ENCODE results near the gene SRRM2.

The SRRM2 gene

DNA sequence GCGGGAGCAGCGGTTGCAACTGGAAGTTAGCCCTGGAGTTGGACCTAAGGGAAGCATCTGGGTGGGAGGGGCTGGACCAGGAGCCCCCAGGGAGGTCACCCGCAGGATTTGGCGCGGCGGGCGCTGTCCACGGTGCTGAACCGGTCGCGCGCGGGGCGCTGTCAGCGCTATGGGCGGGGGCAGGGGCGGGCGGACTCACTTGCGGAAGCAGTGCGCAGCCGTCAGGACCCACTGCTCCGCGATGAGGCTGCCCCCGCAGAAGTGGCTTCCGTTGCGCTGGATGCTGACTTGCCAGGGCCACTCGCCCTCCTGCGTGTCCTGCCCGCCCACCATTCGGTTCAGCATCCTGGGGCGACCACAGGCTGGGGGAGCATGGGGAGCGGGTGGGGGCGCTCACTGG, 36.9 kb upstream of the SRRM2 start:
- DNase-seq, result peak; percentile 78 to 91 (median 89)
- WGBS (ENCODE audit: insufficient coverage), result 1% methylated on average over 27 of the region's 33 CpGs
- Histone ChIP-seq H3K27me3 (replicated peaks in 2 of 5; ENCODE audit: control insufficient read depth in 4 of 5, insufficient read depth in 5 of 5, low read length in 4 of 5) (no peaks in the 10 kb centered on the region), H3K36me3 (ENCODE audit: control insufficient read depth in 4 of 4, insufficient read depth in 4 of 4, low read length in 3 of 4) (no peaks in the 10 kb centered on the region), H3K4me3 (ENCODE audit: control insufficient read depth in 1 of 7, extremely low read depth in 1 of 7, insufficient read depth in 4 of 7, low read depth in 2 of 7, low read length in 6 of 7) (peak overlapping the region in 3 of 7 experiments; percentile 19 to 52 (median 48)), H3K4me1 (ENCODE audit: control extremely low read depth in 1 of 4, control insufficient read depth in 4 of 4, insufficient read depth in 4 of 4, low read length in 3 of 4) (peaks cover 0 to 47% (median 36%) of the 10 kb centered on the region in 4 experiments), H3K9me3 (ENCODE audit: control extremely low read depth in 1 of 5, control insufficient read depth in 4 of 5, insufficient read depth in 2 of 5, low read depth in 1 of 5, low read length in 4 of 5) (no peaks in the 10 kb centered on the region), H3K27ac (ENCODE audit: insufficient read depth in 1 of 2, low read depth in 1 of 2, low read length in 2 of 2, poor library complexity in 1 of 2, severe bottlenecking in 2 of 2) (no peak overlapping the region)
- CTCF ChIA-PET, result no interaction called here
- POLR2A ChIA-PET, result no interaction called here

DNA sequence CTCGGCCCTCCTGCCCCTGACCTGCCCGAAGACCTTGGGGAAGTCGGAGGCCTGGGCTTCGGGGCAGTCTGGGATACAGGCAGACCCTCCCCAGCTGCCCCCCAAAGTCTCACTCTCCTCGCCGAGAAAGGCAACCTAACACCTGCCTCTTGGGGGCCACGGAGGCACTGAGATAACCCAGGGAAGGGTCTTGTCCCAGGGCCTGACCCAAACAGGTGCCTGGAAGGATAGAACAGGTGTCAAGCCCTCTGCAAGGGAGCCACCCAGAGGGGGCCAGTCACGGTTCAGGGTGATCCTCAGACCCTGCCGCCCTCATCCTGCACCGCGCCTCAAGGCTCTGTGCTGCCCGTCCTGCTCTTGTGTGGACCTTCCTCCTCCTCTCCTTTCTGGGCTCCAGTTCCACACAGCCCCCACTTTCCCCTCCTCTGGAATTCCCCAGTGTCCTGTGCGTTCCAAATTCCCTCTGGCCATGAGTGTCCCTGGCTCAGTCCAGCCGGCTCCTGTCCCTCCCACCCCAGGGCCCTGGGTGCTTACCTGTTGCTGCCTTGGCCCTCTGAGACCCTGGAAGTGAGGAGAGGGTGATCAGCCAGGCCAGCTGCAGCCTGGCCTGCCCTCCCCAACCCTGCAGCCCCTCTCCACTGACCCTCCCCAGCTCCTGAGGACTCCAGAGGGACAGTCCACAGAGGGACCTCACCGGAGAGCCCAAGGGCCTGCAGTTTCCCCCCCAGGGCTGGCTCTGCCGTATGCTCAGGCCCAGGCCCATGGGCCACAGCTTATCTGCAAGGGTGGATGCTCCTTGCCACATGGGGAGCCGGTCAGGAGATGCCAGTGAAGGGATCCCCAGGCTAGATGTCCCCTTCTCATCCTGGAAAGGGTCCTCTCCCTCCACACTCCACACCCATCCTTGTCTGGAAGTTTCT, 36.2 kb upstream of the SRRM2 start:
- 84% methylated on average over 12 of the region's 17 CpGs for WGBS (ENCODE audit: insufficient coverage)
- Histone ChIP-seq H3K36me3 (ENCODE audit: control insufficient read depth in 4 of 4, insufficient read depth in 4 of 4, low read length in 3 of 4) (no peaks in the 10 kb centered on the region), H3K9me3 (ENCODE audit: control extremely low read depth in 1 of 5, control insufficient read depth in 4 of 5, insufficient read depth in 2 of 5, low read depth in 1 of 5, low read length in 4 of 5) (no peaks in the 10 kb centered on the region), H3K27ac (ENCODE audit: insufficient read depth in 1 of 2, low read depth in 1 of 2, low read length in 2 of 2, poor library complexity in 1 of 2, severe bottlenecking in 2 of 2) (no peak overlapping the region), H3K4me3 (ENCODE audit: control insufficient read depth in 1 of 7, extremely low read depth in 1 of 7, insufficient read depth in 4 of 7, low read depth in 2 of 7, low read length in 6 of 7) (peak overlapping the region in 3 of 7 experiments; percentile 19 to 52 (median 48)), H3K4me1 (ENCODE audit: control extremely low read depth in 1 of 4, control insufficient read depth in 4 of 4, insufficient read depth in 4 of 4, low read length in 3 of 4) (peaks cover 0 to 47% (median 36%) of the 10 kb centered on the region in 4 experiments), H3K27me3 (replicated peaks in 2 of 5; ENCODE audit: control insufficient read depth in 4 of 5, insufficient read depth in 5 of 5, low read length in 4 of 5) (no peaks in the 10 kb centered on the region)
- no peak for DNase-seq
- POLR2A ChIA-PET, result no interaction called here
- CTCF ChIA-PET, result interaction anchor here (1.5 kb wide), 1 partner anchor 29 kb away, joined by 4 read pairs; no protein-coding TSS in a partner anchor

DNA sequence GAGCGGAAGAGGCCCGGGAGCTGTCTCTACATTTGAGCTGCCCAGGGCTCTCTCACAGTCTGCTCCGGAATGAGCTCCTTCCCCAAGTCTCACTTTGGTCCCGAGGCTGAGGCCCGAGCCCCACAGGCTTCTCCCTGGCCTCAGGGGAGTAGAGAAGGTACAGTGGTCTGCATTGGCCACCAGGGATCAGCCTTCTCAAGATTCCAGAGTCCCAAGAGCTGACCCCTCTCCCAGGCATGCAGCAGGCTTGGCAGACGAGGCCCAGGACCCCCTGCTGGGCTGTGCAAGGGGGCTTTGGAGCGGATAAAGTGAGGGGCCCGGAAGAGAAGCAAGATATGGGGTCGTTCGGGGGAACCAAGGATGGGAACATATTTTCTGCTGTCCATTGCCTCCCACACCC, 35.5 kb upstream of the SRRM2 start:
- WGBS (ENCODE audit: insufficient coverage), result 93% methylated on average over 10 of the region's 10 CpGs
- ChIA-PET POLR2A (no interaction called here), CTCF (interaction anchor here (1.3 to 1.5 kb wide), 2 partner anchors 29 to 47 kb away, joined by 3 to 4 read pairs; no protein-coding TSS in a partner anchor)
- no peak overlapping the region for H3K27ac ChIP-seq (ENCODE audit: insufficient read depth in 1 of 2, low read depth in 1 of 2, low read length in 2 of 2, poor library complexity in 1 of 2, severe bottlenecking in 2 of 2)
- H3K9me3 ChIP-seq (ENCODE audit: control extremely low read depth in 1 of 5, control insufficient read depth in 4 of 5, insufficient read depth in 2 of 5, low read depth in 1 of 5, low read length in 4 of 5), result no peaks in the 10 kb centered on the region
- H3K4me3 ChIP-seq (ENCODE audit: control insufficient read depth in 1 of 7, extremely low read depth in 1 of 7, insufficient read depth in 4 of 7, low read depth in 2 of 7, low read length in 6 of 7), result no peak overlapping the region
- H3K4me1 ChIP-seq (ENCODE audit: control extremely low read depth in 1 of 4, control insufficient read depth in 4 of 4, insufficient read depth in 4 of 4, low read length in 3 of 4), result peaks cover 0 to 52% (median 41%) of the 10 kb centered on the region in 4 experiments
- DNase-seq, result no peak
- no peaks in the 10 kb centered on the region for H3K36me3 ChIP-seq (ENCODE audit: control insufficient read depth in 4 of 4, insufficient read depth in 4 of 4, low read length in 3 of 4)
- no peaks in the 10 kb centered on the region for H3K27me3 ChIP-seq (replicated peaks in 2 of 5; ENCODE audit: control insufficient read depth in 4 of 5, insufficient read depth in 5 of 5, low read length in 4 of 5)

DNA sequence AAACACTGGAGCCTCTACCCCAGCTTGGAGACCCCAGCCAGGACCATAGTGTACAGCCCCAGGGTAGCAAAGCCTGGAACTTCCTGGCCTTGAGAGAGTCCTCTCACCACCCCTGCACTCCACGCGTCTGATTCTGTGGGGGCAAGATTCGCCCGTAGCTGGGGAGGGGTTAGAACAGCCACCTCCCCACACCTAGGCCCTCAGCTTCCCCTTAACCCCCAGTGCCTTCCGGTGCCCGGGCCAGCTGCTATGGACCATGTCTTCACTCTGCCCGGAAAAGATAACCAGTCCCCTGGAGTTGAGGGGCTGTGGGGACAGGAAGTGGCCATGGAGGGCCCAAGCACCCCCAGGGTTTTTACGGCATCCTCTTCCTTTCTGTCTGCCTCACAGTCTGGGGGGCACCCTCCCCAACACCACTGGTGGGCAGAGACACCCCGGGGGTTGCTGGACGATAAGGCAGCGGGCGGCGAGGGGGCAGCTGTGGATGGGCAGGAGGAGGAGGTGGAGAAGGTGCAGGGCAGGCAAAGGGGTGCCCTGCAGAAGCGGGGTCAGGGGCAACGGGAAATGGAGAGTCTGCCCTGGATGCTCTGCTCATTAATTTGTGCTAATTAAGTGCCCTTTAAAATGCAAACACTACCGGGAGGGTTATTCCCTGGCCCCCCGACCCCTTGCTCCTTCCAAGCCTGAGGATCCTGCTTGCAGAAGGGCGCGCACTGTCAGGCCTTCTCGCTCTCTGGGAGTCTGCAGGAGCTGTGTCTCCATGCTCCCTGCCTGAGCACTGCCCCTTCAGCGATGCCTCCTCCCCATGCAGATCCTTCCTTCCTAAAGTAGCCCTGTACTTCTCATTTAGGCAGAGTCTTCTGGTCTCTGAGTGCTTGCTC, 34.8 kb upstream of the SRRM2 start:
- POLR2A ChIA-PET, result no interaction called here
- H3K27me3 ChIP-seq (replicated peaks in 2 of 5; ENCODE audit: control insufficient read depth in 4 of 5, insufficient read depth in 5 of 5, low read length in 4 of 5), result no peaks in the 10 kb centered on the region
- DNase-seq, result peak in 2 of 3 donors; percentile 27 to 57
- WGBS (ENCODE audit: insufficient coverage), result 37% methylated on average over 16 of the region's 21 CpGs
- no peak overlapping the region for H3K27ac ChIP-seq (ENCODE audit: insufficient read depth in 1 of 2, low read depth in 1 of 2, low read length in 2 of 2, poor library complexity in 1 of 2, severe bottlenecking in 2 of 2)
- no peaks in the 10 kb centered on the region for H3K36me3 ChIP-seq (ENCODE audit: control insufficient read depth in 4 of 4, insufficient read depth in 4 of 4, low read length in 3 of 4)
- H3K4me1 ChIP-seq (ENCODE audit: control extremely low read depth in 1 of 4, control insufficient read depth in 4 of 4, insufficient read depth in 4 of 4, low read length in 3 of 4), result peaks cover 0 to 55% (median 42%) of the 10 kb centered on the region in 4 experiments
- CTCF ChIA-PET, result interaction anchor here (1.3 to 1.5 kb wide), 2 partner anchors 30 to 47 kb away, joined by 3 to 4 read pairs; no protein-coding TSS in a partner anchor
- H3K4me3 ChIP-seq (ENCODE audit: control insufficient read depth in 1 of 7, extremely low read depth in 1 of 7, insufficient read depth in 4 of 7, low read depth in 2 of 7, low read length in 6 of 7), result peak overlapping the region in 2 of 7 experiments; percentile 13 to 38
- no peaks in the 10 kb centered on the region for H3K9me3 ChIP-seq (ENCODE audit: control extremely low read depth in 1 of 5, control insufficient read depth in 4 of 5, insufficient read depth in 2 of 5, low read depth in 1 of 5, low read length in 4 of 5)

DNA sequence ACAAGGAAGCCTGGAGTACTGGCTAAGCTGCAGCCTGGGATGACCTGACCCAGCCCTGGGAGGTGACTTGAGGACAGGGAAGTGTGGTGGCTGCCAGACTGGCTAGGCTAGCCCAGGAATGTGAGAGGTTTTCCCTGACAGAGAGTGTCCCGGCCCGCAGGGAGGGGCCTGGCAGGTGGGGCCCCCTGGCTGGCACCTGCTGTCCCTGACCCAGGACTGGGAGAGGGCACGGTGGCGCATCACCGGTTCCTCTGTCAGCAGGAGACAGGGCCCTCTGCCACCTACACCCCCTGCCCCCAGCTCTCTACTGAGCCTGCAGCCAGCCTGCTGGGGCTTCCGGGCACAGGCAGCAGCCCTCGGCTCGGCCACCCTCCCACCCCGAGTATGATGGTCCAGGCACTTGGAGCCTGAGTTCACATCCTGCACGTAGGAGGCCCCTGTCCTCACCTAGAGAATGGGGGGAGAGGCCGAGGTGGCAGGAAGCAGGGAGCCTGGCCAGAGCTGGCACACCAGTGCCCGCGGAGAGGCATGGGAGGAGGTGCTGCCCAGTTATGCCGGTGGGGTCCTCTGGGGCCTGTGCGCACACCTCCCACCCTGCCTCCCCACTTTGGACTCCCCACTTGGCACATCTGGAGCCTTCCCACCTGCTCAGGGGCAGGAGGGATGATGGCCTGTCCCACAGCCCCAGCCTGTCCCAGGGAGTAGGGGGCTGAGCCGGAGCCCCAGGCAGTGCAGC, 32.9 kb upstream of the SRRM2 start:
- H3K9me3 ChIP-seq (ENCODE audit: control extremely low read depth in 1 of 5, control insufficient read depth in 4 of 5, insufficient read depth in 2 of 5, low read depth in 1 of 5, low read length in 4 of 5), result no peaks in the 10 kb centered on the region
- POLR2A ChIA-PET, result interaction anchor here (0.6 to 1.0 kb wide), 2 partner anchors 20 to 33 kb away, joined by 3 read pairs; no protein-coding TSS in a partner anchor
- DNase-seq, result no peak
- H3K36me3 ChIP-seq (ENCODE audit: control insufficient read depth in 4 of 4, insufficient read depth in 4 of 4, low read length in 3 of 4), result no peaks in the 10 kb centered on the region
- CTCF ChIA-PET, result interaction anchor here (1.0 kb wide), 1 partner anchor 15 kb away, joined by 3 read pairs; no protein-coding TSS in a partner anchor
- WGBS (ENCODE audit: insufficient coverage), result 95% methylated on average over 16 of the region's 16 CpGs
- no peak overlapping the region for H3K4me3 ChIP-seq (ENCODE audit: control insufficient read depth in 1 of 7, extremely low read depth in 1 of 7, insufficient read depth in 4 of 7, low read depth in 2 of 7, low read length in 6 of 7)
- H3K27me3 ChIP-seq (replicated peaks in 2 of 5; ENCODE audit: control insufficient read depth in 4 of 5, insufficient read depth in 5 of 5, low read length in 4 of 5), result peaks cover 0 to under 1% (median 0%) of the 10 kb centered on the region in 5 experiments
- H3K4me1 ChIP-seq (ENCODE audit: control extremely low read depth in 1 of 4, control insufficient read depth in 4 of 4, insufficient read depth in 4 of 4, low read length in 3 of 4), result peaks cover 0 to 47% (median 33%) of the 10 kb centered on the region in 4 experiments
- H3K27ac ChIP-seq (ENCODE audit: insufficient read depth in 1 of 2, low read depth in 1 of 2, low read length in 2 of 2, poor library complexity in 1 of 2, severe bottlenecking in 2 of 2), result no peak overlapping the region

DNA sequence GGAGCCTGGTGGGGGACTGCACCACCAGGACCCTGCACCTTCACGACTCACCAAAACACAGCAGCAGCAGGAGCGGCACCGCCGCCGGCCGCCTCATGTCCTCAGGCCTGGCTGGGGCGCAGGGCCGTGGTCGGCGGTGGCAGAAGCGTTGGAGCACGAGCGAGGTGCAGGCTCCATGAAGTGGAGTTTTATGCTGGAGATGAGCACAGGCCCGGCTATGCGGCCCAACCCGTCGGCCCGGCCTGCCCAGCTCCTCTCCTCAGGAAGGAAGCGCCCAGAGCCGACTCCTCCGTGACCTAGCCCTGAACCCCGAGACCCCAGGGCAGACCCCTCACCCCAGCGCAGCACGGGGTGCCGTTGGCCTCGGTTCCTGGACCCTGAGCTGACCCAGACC, 32.4 kb upstream of the SRRM2 start, which contains the start of gene PRSS27:
Gene PRSS27 (minus strand): TSS at position 161 of the 394 bp plus-strand sequence. CDS start 64 bp downstream, at position 97.
- H3K4me3 ChIP-seq (ENCODE audit: control insufficient read depth in 1 of 7, extremely low read depth in 1 of 7, insufficient read depth in 4 of 7, low read depth in 2 of 7, low read length in 6 of 7), result peak within 1 kb of the TSS; percentile 32 to 81 (median 60)
- CTCF ChIA-PET, result no interaction called here
- H3K36me3 ChIP-seq (ENCODE audit: control insufficient read depth in 4 of 4, insufficient read depth in 4 of 4, low read length in 3 of 4), result no peaks in the 10 kb centered on the region
- peaks cover 0 to 5% (median 0%) of the 10 kb centered on the region in 5 experiments for H3K27me3 ChIP-seq (replicated peaks in 2 of 5; ENCODE audit: control insufficient read depth in 4 of 5, insufficient read depth in 5 of 5, low read length in 4 of 5)
- 90% methylated on average over 20 of the region's 26 CpGs for WGBS (ENCODE audit: insufficient coverage)
- peak within 1 kb of the TSS in 1 of 2 experiments; percentile 49 for H3K27ac ChIP-seq (ENCODE audit: insufficient read depth in 1 of 2, low read depth in 1 of 2, low read length in 2 of 2, poor library complexity in 1 of 2, severe bottlenecking in 2 of 2)
- no peaks in the 10 kb centered on the region for H3K9me3 ChIP-seq (ENCODE audit: control extremely low read depth in 1 of 5, control insufficient read depth in 4 of 5, insufficient read depth in 2 of 5, low read depth in 1 of 5, low read length in 4 of 5)
- peaks cover 0 to 46% (median 33%) of the 10 kb centered on the region in 4 experiments for H3K4me1 ChIP-seq (ENCODE audit: control extremely low read depth in 1 of 4, control insufficient read depth in 4 of 4, insufficient read depth in 4 of 4, low read length in 3 of 4)
- no peak for DNase-seq
- POLR2A ChIA-PET, result interaction anchor here (0.6 to 1.0 kb wide), 2 partner anchors 20 to 33 kb away, joined by 3 read pairs; no protein-coding TSS in a partner anchor
